GM12892 (cell line): ENCODE results near the gene NCAPG2.

ENCODE experiments used
- POLR2A ChIP-seq: IDR thresholded peaks from 2 replicates; pipeline ENCODE4 v1.6.1; 2011; ENCODE audit warnings: low read depth, low read length, control low read depth
- POLR2AphosphoS5 ChIP-seq: IDR thresholded peaks from 2 replicates; pipeline ENCODE4 v1.6.1; 2011; ENCODE audit warnings: low read depth, low read length, control low read depth
- TAF1 ChIP-seq: IDR thresholded peaks from 2 replicates; pipeline ENCODE4 v1.6.1; 2011; ENCODE audit warnings: low read depth, mild to moderate bottlenecking, control low read depth, low read length, borderline replicate concordance

DNA sequence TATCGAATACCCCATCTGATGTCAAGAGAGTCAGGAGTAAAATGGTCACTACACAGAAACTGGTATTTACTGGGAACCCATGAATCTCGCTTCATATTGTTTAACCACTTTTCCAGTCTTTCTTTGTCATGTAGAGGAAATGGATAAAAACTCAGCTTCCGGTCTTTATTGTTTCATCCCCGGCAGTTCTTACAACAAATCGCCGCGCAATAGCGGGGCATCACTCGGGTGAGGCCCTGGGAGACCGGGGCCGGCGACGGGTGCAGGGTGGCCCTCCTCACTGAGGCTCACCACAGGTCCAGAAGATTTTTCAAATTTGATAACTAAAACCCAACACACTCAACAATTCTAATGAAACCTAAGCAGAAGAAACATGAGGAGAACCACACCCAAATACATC, 81.4 kb downstream of the NCAPG2 start:
- no peak for TF ChIP-seq TAF1
- no peak for TF ChIP-seq POLR2AphosphoS5
- no peak for TF ChIP-seq POLR2A
